Thoracic aorta endothelial cell (primary cell): ENCODE results near the gene DAGLB. TPM values are rescaled to one million over a fixed set of nuclear protein-coding genes. Genes with fewer than 3 reads are reported as not detected.

Source experiments
- total RNA-seq: library from RNA; depleted of rRNA; stranded (reverse); fragments of >200 nt; gene quantifications from 2 replicates; pipeline ENCODE4 v1.2.3, GENCODE V29; 2012

The DAGLB gene
- total RNA-seq = 16.9 and 19.8 TPM in 2 replicates

GRCh38 chr7:6447581-6448199 is at the start of gene DAGLB:
Gene DAGLB, minus strand, starts transcription at chr7:6447954. Its CDS starts 112 bp downstream, at chr7:6447842.

Other genes with a start within 250 kb of the DAGLB start
- 10.1 and 11.6 TPM in 2 replicates for gene CYTH3, start 175.3 kb downstream of the DAGLB start, total RNA-seq
- 13.7 and 17.2 TPM in 2 replicates for gene FAM220A, start 99.0 kb downstream of the DAGLB start, total RNA-seq
- gene RAC1, start 73.4 kb downstream of the DAGLB start, total RNA-seq = 130 and 147 TPM in 2 replicates
- gene KDELR2, start 36.2 kb upstream of the DAGLB start, total RNA-seq = 169 and 209 TPM in 2 replicates
- gene GRID2IP, start 103.5 kb upstream of the DAGLB start, total RNA-seq = not detected in 2 replicates
- 30.7 and 33.9 TPM in 2 replicates for gene ZDHHC4, start 129.5 kb upstream of the DAGLB start, total RNA-seq
- gene INTS15, start 142.1 kb upstream of the DAGLB start, total RNA-seq = 19.2 and 26.7 TPM in 2 replicates
- gene ZNF853, start 167.7 kb upstream of the DAGLB start, total RNA-seq = 0.13 and 0.14 TPM in 2 replicates
- gene ZNF316, start 189.4 kb upstream of the DAGLB start, total RNA-seq = 11.1 and 13.0 TPM in 2 replicates